ENCODE measurements around the gene MERTK. TPM values are rescaled to one million over a fixed set of nuclear protein-coding genes. Genes with fewer than 3 reads are reported as not detected.

Gene MERTK
- polyA plus RNA-seq, 1 of the 3 experiments (the other 2 are of a cell fraction): 9.6 TPM

DNA sequence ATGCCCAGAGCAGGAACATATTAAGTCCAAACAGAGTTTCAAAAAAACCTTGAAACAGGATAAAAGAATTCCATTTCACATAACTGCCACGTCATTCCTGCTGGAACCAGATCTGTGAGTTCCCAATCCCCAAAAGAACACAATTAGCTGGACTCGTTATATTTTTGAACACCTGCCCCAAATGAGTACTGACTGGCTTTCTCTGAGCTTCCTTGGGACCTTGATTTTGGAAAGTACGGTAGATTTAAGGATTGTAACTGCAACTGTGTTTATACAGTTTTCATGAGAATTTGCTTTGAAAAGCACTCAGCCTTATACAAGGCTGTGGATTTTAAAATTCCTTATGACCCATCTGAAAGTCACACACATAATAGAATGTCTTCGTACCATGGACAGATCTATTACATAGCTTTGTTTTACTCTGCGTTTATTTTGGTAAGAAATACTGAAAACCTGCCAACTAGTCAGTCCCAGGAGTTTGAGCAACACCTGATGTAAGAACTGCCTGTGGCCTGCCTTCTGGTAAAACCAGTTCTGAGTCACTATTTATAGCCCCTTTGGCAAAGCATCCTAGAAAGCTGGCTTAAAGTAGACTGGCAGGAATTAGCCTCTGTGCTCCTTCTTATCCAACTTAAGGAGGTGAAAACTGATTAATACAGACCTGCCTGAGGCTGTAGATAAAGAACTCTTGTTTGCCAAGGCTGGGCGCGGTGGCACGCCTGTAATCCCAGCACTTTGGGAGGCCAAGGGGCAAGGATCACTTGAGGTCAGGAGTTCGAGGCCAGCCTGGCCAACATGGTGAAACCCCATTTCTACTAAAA lies 48.1 kb downstream of the MERTK start:
- ChIA-PET POLR2A (no interaction called here), CTCF (interaction anchor here (1.1 to 1.6 kb wide), 3 partner anchors 9 to 58 kb away, joined by 3 read pairs; no protein-coding TSS in a partner anchor)
- TF ChIP-seq TCF12 (IDR thresholded peaks at IDR 0.05) (peak; percentile 45; the same call in 1 of the 2 replicates), GABPA (IDR thresholded peaks at IDR 0.05; ENCODE audit: low read depth) (no peak), NRF1 (IDR thresholded peaks at IDR 0.05; ENCODE audit: low read depth, low read length) (no peak), FOSL2 (IDR thresholded peaks at IDR 0.05; ENCODE audit: borderline replicate concordance, low read depth) (0 out of 2 replicates have a peak, but pooled peaks have one; percentile 19), NFIC (IDR thresholded peaks at IDR 0.05; ENCODE audit: borderline replicate concordance) (peak; percentile 53; the same call in 1 of the 2 replicates)
- TF ChIP-seq, protein P1, sequence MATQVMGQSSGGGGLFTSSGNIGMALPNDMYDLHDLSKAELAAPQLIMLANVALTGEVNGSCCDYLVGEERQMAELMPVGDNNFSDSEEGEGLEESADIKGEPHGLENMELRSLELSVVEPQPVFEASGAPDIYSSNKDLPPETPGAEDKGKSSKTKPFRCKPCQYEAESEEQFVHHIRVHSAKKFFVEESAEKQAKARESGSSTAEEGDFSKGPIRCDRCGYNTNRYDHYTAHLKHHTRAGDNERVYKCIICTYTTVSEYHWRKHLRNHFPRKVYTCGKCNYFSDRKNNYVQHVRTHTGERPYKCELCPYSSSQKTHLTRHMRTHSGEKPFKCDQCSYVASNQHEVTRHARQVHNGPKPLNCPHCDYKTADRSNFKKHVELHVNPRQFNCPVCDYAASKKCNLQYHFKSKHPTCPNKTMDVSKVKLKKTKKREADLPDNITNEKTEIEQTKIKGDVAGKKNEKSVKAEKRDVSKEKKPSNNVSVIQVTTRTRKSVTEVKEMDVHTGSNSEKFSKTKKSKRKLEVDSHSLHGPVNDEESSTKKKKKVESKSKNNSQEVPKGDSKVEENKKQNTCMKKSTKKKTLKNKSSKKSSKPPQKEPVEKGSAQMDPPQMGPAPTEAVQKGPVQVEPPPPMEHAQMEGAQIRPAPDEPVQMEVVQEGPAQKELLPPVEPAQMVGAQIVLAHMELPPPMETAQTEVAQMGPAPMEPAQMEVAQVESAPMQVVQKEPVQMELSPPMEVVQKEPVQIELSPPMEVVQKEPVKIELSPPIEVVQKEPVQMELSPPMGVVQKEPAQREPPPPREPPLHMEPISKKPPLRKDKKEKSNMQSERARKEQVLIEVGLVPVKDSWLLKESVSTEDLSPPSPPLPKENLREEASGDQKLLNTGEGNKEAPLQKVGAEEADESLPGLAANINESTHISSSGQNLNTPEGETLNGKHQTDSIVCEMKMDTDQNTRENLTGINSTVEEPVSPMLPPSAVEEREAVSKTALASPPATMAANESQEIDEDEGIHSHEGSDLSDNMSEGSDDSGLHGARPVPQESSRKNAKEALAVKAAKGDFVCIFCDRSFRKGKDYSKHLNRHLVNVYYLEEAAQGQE (IDR thresholded peaks at IDR 0.05; ENCODE audit: low read depth, low read length): peak; percentile 86
- Histone ChIP-seq H3K4me1 (ENCODE audit: control insufficient read depth in 1 of 2, insufficient read depth in 2 of 2, low read depth in 1 of 2, low read length in 1 of 2) (no peaks in the 10 kb centered on the region; a peak in 1 of 4 replicates), H3K27ac (ENCODE audit: low read depth in 2 of 2, low read length in 1 of 2) (no peak overlapping the region), H3K4me3 (ENCODE audit: low read depth in 2 of 2, low read length in 1 of 2) (no peak overlapping the region), H3K27me3 (ENCODE audit: insufficient read depth) (no peaks in the 10 kb centered on the region), H3K4me2 (no peak overlapping the region), H3K79me2 (ENCODE audit: insufficient read depth) (no peaks in the 10 kb centered on the region), H4K20me1 (ENCODE audit: insufficient read depth) (no peaks in the 10 kb centered on the region), H3K36me3 (replicated peaks in 1 of 2; ENCODE audit: control insufficient read depth in 1 of 2, insufficient read depth in 2 of 2, low read length in 1 of 2) (no peaks in the 10 kb centered on the region), H3F3A (replicated peaks; ENCODE audit: insufficient read depth) (no peaks in the 10 kb centered on the region), H3K9me2 (no peaks in the 10 kb centered on the region), H3K9ac (no peak overlapping the region), H2AFZ (ENCODE audit: low read depth) (no peak overlapping the region), H3K9me3 (no peaks in the 10 kb centered on the region)
- WGBS (ENCODE audit: low lambda C conversion rate): 79% methylated on average over 9 of the region's 9 CpGs
- no peak for DNase-seq

GRCh38 chr2:111947219-111947618 lies 48.8 kb downstream of the MERTK start:
- no peak for DNase-seq
- 92% methylated on average over 11 of the region's 11 CpGs for WGBS (ENCODE audit: low lambda C conversion rate)
- Histone ChIP-seq H3K4me1 (ENCODE audit: control insufficient read depth in 1 of 2, insufficient read depth in 2 of 2, low read depth in 1 of 2, low read length in 1 of 2) (no peaks in the 10 kb centered on the region; a peak in 1 of 4 replicates), H3K27me3 (ENCODE audit: insufficient read depth) (no peaks in the 10 kb centered on the region), H3K9me3 (no peaks in the 10 kb centered on the region), H3K4me3 (ENCODE audit: low read depth in 2 of 2, low read length in 1 of 2) (no peak overlapping the region), H4K20me1 (ENCODE audit: insufficient read depth) (no peaks in the 10 kb centered on the region), H3K4me2 (no peak overlapping the region), H3K27ac (ENCODE audit: low read depth in 2 of 2, low read length in 1 of 2) (no peak overlapping the region), H2AFZ (ENCODE audit: low read depth) (no peak overlapping the region), H3K9me2 (no peaks in the 10 kb centered on the region), H3K9ac (no peak overlapping the region), H3K79me2 (ENCODE audit: insufficient read depth) (no peaks in the 10 kb centered on the region), H3K36me3 (replicated peaks in 1 of 2; ENCODE audit: control insufficient read depth in 1 of 2, insufficient read depth in 2 of 2, low read length in 1 of 2) (no peaks in the 10 kb centered on the region), H3F3A (replicated peaks; ENCODE audit: insufficient read depth) (no peaks in the 10 kb centered on the region)
- ChIA-PET POLR2A (no interaction called here), CTCF (interaction anchor here (1.1 kb wide), 1 partner anchor 59 kb away, joined by 3 read pairs; no protein-coding TSS in a partner anchor)
- TF ChIP-seq TCF12 (IDR thresholded peaks at IDR 0.05): no peak
- no peak for TF ChIP-seq MXI1 (IDR thresholded peaks at IDR 0.05; ENCODE audit: low read depth, low read length)
- TF ChIP-seq GABPA (IDR thresholded peaks at IDR 0.05; ENCODE audit: low read depth): no peak
- no peak for TF ChIP-seq RAD21 (IDR thresholded peaks at IDR 0.05; ENCODE audit: low read length)
- no peak for TF ChIP-seq POLR2AphosphoS5 (IDR thresholded peaks at IDR 0.05; ENCODE audit: low read depth, low read length)
- TF ChIP-seq, protein P2, sequence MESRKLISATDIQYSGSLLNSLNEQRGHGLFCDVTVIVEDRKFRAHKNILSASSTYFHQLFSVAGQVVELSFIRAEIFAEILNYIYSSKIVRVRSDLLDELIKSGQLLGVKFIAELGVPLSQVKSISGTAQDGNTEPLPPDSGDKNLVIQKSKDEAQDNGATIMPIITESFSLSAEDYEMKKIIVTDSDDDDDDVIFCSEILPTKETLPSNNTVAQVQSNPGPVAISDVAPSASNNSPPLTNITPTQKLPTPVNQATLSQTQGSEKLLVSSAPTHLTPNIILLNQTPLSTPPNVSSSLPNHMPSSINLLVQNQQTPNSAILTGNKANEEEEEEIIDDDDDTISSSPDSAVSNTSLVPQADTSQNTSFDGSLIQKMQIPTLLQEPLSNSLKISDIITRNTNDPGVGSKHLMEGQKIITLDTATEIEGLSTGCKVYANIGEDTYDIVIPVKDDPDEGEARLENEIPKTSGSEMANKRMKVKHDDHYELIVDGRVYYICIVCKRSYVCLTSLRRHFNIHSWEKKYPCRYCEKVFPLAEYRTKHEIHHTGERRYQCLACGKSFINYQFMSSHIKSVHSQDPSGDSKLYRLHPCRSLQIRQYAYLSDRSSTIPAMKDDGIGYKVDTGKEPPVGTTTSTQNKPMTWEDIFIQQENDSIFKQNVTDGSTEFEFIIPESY (IDR thresholded peaks at IDR 0.05; ENCODE audit: borderline replicate concordance, low read depth): no peak
- TF ChIP-seq TEAD4 (IDR thresholded peaks at IDR 0.05; ENCODE audit: borderline replicate concordance, insufficient read depth): no peak
- TF ChIP-seq, protein P3, sequence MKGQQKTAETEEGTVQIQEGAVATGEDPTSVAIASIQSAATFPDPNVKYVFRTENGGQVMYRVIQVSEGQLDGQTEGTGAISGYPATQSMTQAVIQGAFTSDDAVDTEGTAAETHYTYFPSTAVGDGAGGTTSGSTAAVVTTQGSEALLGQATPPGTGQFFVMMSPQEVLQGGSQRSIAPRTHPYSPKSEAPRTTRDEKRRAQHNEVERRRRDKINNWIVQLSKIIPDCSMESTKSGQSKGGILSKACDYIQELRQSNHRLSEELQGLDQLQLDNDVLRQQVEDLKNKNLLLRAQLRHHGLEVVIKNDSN (IDR thresholded peaks at IDR 0.05; ENCODE audit: borderline replicate concordance, low read depth): no peak
- no peak for TF ChIP-seq JUND (IDR thresholded peaks at IDR 0.05)
- TF ChIP-seq NRF1 (IDR thresholded peaks at IDR 0.05; ENCODE audit: low read depth, low read length): no peak
- TF ChIP-seq MEF2A (IDR thresholded peaks at IDR 0.05; ENCODE audit: borderline replicate concordance, low read depth): no peak
- no peak for TF ChIP-seq PBX3 (IDR thresholded peaks at IDR 0.05)
- TF ChIP-seq NFIC (IDR thresholded peaks at IDR 0.05; ENCODE audit: borderline replicate concordance): no peak
- TF ChIP-seq FOXM1 (IDR thresholded peaks at IDR 0.05; ENCODE audit: low read depth): no peak
- TF ChIP-seq CTCF (IDR thresholded peaks at IDR 0.05): no peak

All from SK-N-SH (cell line).